GF-D8 (cell line): ENCODE measurements around the gene CLMP.
"Not testable (repeated sequence)": the region's sequence is repeated elsewhere in the genome, so short reads cannot be mapped to it uniquely, and the experiment has no call there.

Experiments
- DNase-seq: peaks from one replicate; lab custom pipeline; 2025; lab: John Stamatoyannopoulos, UW

The CLMP gene

GRCh38 chr11:123218451-123218850 is 23.4 kb upstream of the CLMP start:
- DNase-seq: no peak

- no peak for DNase-seq
Measured at GRCh38 chr11:123217897-123218296, 22.8 kb upstream of the CLMP start.

GRCh38 chr11:123216249-123216648 is 21.2 kb upstream of the CLMP start:
- no peak for DNase-seq

- no peak for DNase-seq
Measured at GRCh38 chr11:123214940-123215339, 19.9 kb upstream of the CLMP start.

GRCh38 chr11:123214396-123214795 is 19.3 kb upstream of the CLMP start:
- DNase-seq: no peak

GRCh38 chr11:123213307-123213771 is 18.3 kb upstream of the CLMP start:
- DNase-seq: no peak

GRCh38 chr11:123212406-123212805 is 17.4 kb upstream of the CLMP start:
- DNase-seq: no peak

GRCh38 chr11:123211981-123212380 is 16.9 kb upstream of the CLMP start:
- DNase-seq: no peak

- no peak for DNase-seq
Measured at GRCh38 chr11:123211149-123211852, 16.3 kb upstream of the CLMP start.

GRCh38 chr11:123209591-123209990 is 14.5 kb upstream of the CLMP start:
- no peak for DNase-seq

- no peak for DNase-seq
Measured at GRCh38 chr11:123206791-123207434, 11.9 kb upstream of the CLMP start.

- not testable (repeated sequence) for DNase-seq
Measured at GRCh38 chr11:123206055-123206454, 11.0 kb upstream of the CLMP start.

GRCh38 chr11:123203934-123204333 is 8.9 kb upstream of the CLMP start:
- DNase-seq: no peak

- DNase-seq: no peak
Measured at GRCh38 chr11:123203471-123203870, 8.4 kb upstream of the CLMP start.

- no peak for DNase-seq
Measured at GRCh38 chr11:123202155-123203151, 7.4 kb upstream of the CLMP start.

- no peak for DNase-seq
Measured at GRCh38 chr11:123200264-123200663, 5.2 kb upstream of the CLMP start.

- DNase-seq: no peak
Measured at GRCh38 chr11:123197711-123198110, 2.7 kb upstream of the CLMP start.

- DNase-seq: no peak
Measured at GRCh38 chr11:123196060-123196714, 1.1 kb upstream of the CLMP start.

GRCh38 chr11:123194337-123195187 is 486 bp downstream of the CLMP start:
- no peak for DNase-seq

- no peak for DNase-seq
Measured at GRCh38 chr11:123193742-123194141, 1.3 kb downstream of the CLMP start.

GRCh38 chr11:123191939-123192338 is 3.1 kb downstream of the CLMP start:
- DNase-seq: no peak
